Loucy (cell line): ENCODE data around the gene PNPLA2.

Experiments
- H2AFZ ChIP-seq: fragments of 200-600 bp; sonication (generic); 2 replicates; pipeline ENCODE4 v1.6.0; 2016; ENCODE audit warnings: antibody characterized with exemption, mild to moderate bottlenecking, low read length, moderate library complexity
- H3F3A ChIP-seq: fragments of 200-600 bp; 2 replicates; pipeline ENCODE4 v1.6.0; 2016; ENCODE audit warnings: antibody characterized with exemption, low read depth, mild to moderate bottlenecking
- H3K27me3 ChIP-seq: fragments of 200-600 bp; sonication (generic); 2 replicates; pipeline ENCODE4 v1.6.1; 2014; ENCODE audit warnings: low read length, mild to moderate bottlenecking; ENCODE audit not compliant: insufficient read depth, poor library complexity, severe bottlenecking
- H3K36me3 ChIP-seq: fragments of 200-600 bp; sonication (generic); 2 replicates; pipeline ENCODE4 v1.6.1; 2016; ENCODE audit warnings: low read length; ENCODE audit not compliant: insufficient read depth
- H3K4me1 ChIP-seq: fragments of 200-600 bp; sonication (generic); 2 replicates; pipeline ENCODE4 v1.5.1; 2014; ENCODE audit warnings: low read length, mild to moderate bottlenecking; ENCODE audit not compliant: insufficient read depth, poor library complexity, severe bottlenecking
- H3K4me2 ChIP-seq: fragments of 200-600 bp; sonication (generic); 2 replicates; pipeline ENCODE4 v1.6.0; 2014; ENCODE audit warnings: antibody characterized with exemption, low read length, low read depth, mild to moderate bottlenecking; ENCODE audit not compliant: poor library complexity, severe bottlenecking
- H3K4me3 ChIP-seq: fragments of 200-600 bp; sonication (generic); 2 replicates; pipeline ENCODE4 v1.5.1; 2014; ENCODE audit warnings: low read length, mild to moderate bottlenecking, mixed read lengths; ENCODE audit not compliant: poor library complexity, severe bottlenecking
- H3K79me2 ChIP-seq: fragments of 200-600 bp; sonication (generic); 2 replicates; pipeline ENCODE4 v1.6.1; 2014; ENCODE audit warnings: low read length; ENCODE audit not compliant: insufficient read depth
- H3K9ac ChIP-seq: fragments of 200-600 bp; sonication (generic); 2 replicates; pipeline ENCODE4 v1.6.0; 2014; ENCODE audit warnings: mild to moderate bottlenecking, low read depth, low read length, moderate library complexity; ENCODE audit not compliant: poor library complexity, severe bottlenecking
- H3K9me2 ChIP-seq: fragments of 200-600 bp; sonication (generic); replicated peaks from 2 replicates; pipeline ENCODE4 v1.6.1; 2016; ENCODE audit warnings: low read depth, low read length, mixed read lengths
- H3K9me3 ChIP-seq: fragments of 200-600 bp; sonication (generic); 2 replicates; pipeline ENCODE4 v1.6.1; 2014; ENCODE audit warnings: mild to moderate bottlenecking, antibody characterized with exemption, low read length, low read depth; ENCODE audit not compliant: insufficient read depth
- H4K20me1 ChIP-seq: fragments of 200-600 bp; sonication (generic); 2 replicates; pipeline ENCODE4 v1.6.0; 2014; ENCODE audit warnings: antibody characterized with exemption, low read length, mild to moderate bottlenecking; ENCODE audit not compliant: insufficient read depth, poor library complexity, severe bottlenecking
- CTCF ChIP-seq: fragments of 200-600 bp; sonication (generic); conservative IDR thresholded peaks from 2 replicates; pipeline ENCODE4 v1.5.1; 2014; ENCODE audit warnings: mild to moderate bottlenecking, antibody characterized with exemption, low read length
- EZH2phosphoT487 ChIP-seq: fragments of 200-600 bp; IDR thresholded peaks from 2 replicates; pipeline ENCODE4 v1.6.1; 2018; ENCODE audit warnings: antibody characterized with exemption, mild to moderate bottlenecking, moderate library complexity, borderline replicate concordance

PNPLA2 gene

GRCh38 chr11:865462-866430, 47.0 kb downstream of the PNPLA2 start:
- no peak overlapping the region for H2AFZ ChIP-seq
- no peaks in the 10 kb centered on the region for H4K20me1 ChIP-seq
- no peak overlapping the region for H3K9ac ChIP-seq
- H3K4me3 ChIP-seq: no peak overlapping the region
- H3K36me3 ChIP-seq: no peaks in the 10 kb centered on the region
- H3K79me2 ChIP-seq: no peaks in the 10 kb centered on the region
- TF ChIP-seq CTCF: no peak
- no peak for TF ChIP-seq EZH2phosphoT487
- H3F3A ChIP-seq: no peaks in the 10 kb centered on the region
- H3K27me3 ChIP-seq: no peaks in the 10 kb centered on the region
- H3K4me1 ChIP-seq: no peaks in the 10 kb centered on the region
- no peaks in the 10 kb centered on the region for H3K9me3 ChIP-seq
- no peaks in the 10 kb centered on the region for H3K9me2 ChIP-seq
- no peak overlapping the region for H3K4me2 ChIP-seq

- Histone ChIP-seq H4K20me1 (no peaks in the 10 kb centered on the region), H3K9me3 (no peaks in the 10 kb centered on the region), H3K4me1 (no peaks in the 10 kb centered on the region), H3K9ac (no peak overlapping the region), H3F3A (no peaks in the 10 kb centered on the region), H3K79me2 (no peaks in the 10 kb centered on the region), H2AFZ (no peak overlapping the region), H3K4me3 (no peak overlapping the region), H3K36me3 (no peaks in the 10 kb centered on the region), H3K9me2 (no peaks in the 10 kb centered on the region), H3K27me3 (no peaks in the 10 kb centered on the region), H3K4me2 (no peak overlapping the region)
- TF ChIP-seq EZH2phosphoT487 (no peak), CTCF (no peak)
Measured at GRCh38 chr11:866481-866880, 47.8 kb downstream of the PNPLA2 start.

- H3F3A ChIP-seq: no peaks in the 10 kb centered on the region
- H3K9me2 ChIP-seq: no peaks in the 10 kb centered on the region
- H3K4me3 ChIP-seq: no peak overlapping the region
- H3K36me3 ChIP-seq: no peaks in the 10 kb centered on the region
- H3K9ac ChIP-seq: no peak overlapping the region
- H3K79me2 ChIP-seq: no peaks in the 10 kb centered on the region
- H3K27me3 ChIP-seq: no peaks in the 10 kb centered on the region
- no peaks in the 10 kb centered on the region for H4K20me1 ChIP-seq
- H2AFZ ChIP-seq: no peak overlapping the region
- H3K4me1 ChIP-seq: no peaks in the 10 kb centered on the region
- no peaks in the 10 kb centered on the region for H3K9me3 ChIP-seq
- no peak overlapping the region for H3K4me2 ChIP-seq
- TF ChIP-seq CTCF (no peak), EZH2phosphoT487 (no peak)
Measured at GRCh38 chr11:867856-868358, 49.2 kb downstream of the PNPLA2 start.
